K562 (cell line): ENCODE results near the gene UBFD1. TPM values are rescaled to one million over a fixed set of nuclear protein-coding genes. Genes with fewer than 3 reads are reported as not detected.

Experiments
- ATAC-seq: fragments of 200-7000 bp; cut with Tn5 transposase; 3 replicates; pipeline ENCODE4 v1.9.1; 2020; ENCODE audit warnings: moderate library complexity
- BruUV-seq: library from RNA; stranded (reverse); fragments of 400-500 nt; replicated peaks from 2 replicates; lab custom pipeline; 2021; lab: Mats Ljungman, UMichigan
- CTCF ChIA-PET: fragments of 300-600 bp; formaldehyde crosslinking; extraction: SDS; loops from one replicate; lab custom pipeline; 2021; ENCODE audit warnings: low intra/inter-chr PET ratio; lab: Yijun Ruan, JAX
- POLR2A ChIA-PET: fragments of 300-600, 350-650 bp; sonication (Branson Sonifier 250); formaldehyde crosslinking; extraction: SDS; loops from one replicate; lab custom pipeline; 2021; ENCODE audit warnings: antibody characterized with exemption, inconsistent platforms; lab: Yijun Ruan, JAX
- DNase-seq, 4 experiments: peaks; one replicate each; pipeline versions ENCODE4 v3.0.0 to v3.0.0-alpha.2; 2011 to 2018; ENCODE audit warnings: low spot score in 3 of 4, mixed read lengths in 3 of 4; ENCODE audit errors: extremely low read depth in 1 of 4
- FAIRE-seq: peaks from 2 replicates; lab custom pipeline; 2011; peaks lifted over from hg19 to GRCh38; lab: Jason Lieb, UNC
- H2AFZ ChIP-seq: 2 replicates; pipeline ENCODE4 v1.6.0; 2011; ENCODE audit warnings: low read depth, low read length, control low read depth, inconsistent platforms
- H3K27ac ChIP-seq: fragments of 200-600 bp; 3 replicates; pipeline ENCODE4 v1.8.0; 2011; ENCODE audit warnings: low read depth, mild to moderate bottlenecking, control low read depth, inconsistent platforms, low read length, moderate library complexity, mixed read lengths; ENCODE audit errors: extremely low read depth
- H3K27me3 ChIP-seq, 2 experiments: fragments of 300-600 bp in 1 of 2; 2 replicates in 1 of 2; 3 replicates in 1 of 2; pipeline versions ENCODE4 v1.6.0 to v1.8.0; 2011; ENCODE audit warnings: inconsistent platforms in 2 of 2, low read length in 2 of 2, mild to moderate bottlenecking in 1 of 2, mixed read lengths in 1 of 2, moderate library complexity in 1 of 2; ENCODE audit not compliant: control insufficient read depth in 2 of 2, insufficient read depth in 2 of 2
- H3K36me3 ChIP-seq: fragments of 300-600 bp; 3 replicates; pipeline ENCODE4 v1.8.0; 2011; ENCODE audit warnings: mild to moderate bottlenecking, low read length, inconsistent platforms; ENCODE audit not compliant: control insufficient read depth, insufficient read depth
- H3K4me1 ChIP-seq, 2 experiments: fragments of 200-600 bp in 1 of 2; replicated peaks in 1 of 2; 2 replicates in 1 of 2; 3 replicates in 1 of 2; pipeline versions ENCODE4 v1.5.1 to v1.8.0; 2011; ENCODE audit warnings: inconsistent platforms in 2 of 2, low read length in 2 of 2, mild to moderate bottlenecking in 1 of 2, mixed read lengths in 1 of 2, moderate library complexity in 1 of 2; ENCODE audit not compliant: control insufficient read depth in 2 of 2, insufficient read depth in 2 of 2
- H3K4me2 ChIP-seq: 2 replicates; pipeline ENCODE4 v1.6.1; 2011; ENCODE audit warnings: low read length, control low read depth, inconsistent platforms, mixed read lengths; ENCODE audit not compliant: insufficient read depth
- H3K4me3 ChIP-seq: fragments of 200-600 bp; sonication (generic), shearing (Covaris generic); 2 replicates; pipeline ENCODE4 v1.5.1; 2016; ENCODE audit warnings: control low read depth, inconsistent platforms
- H3K79me2 ChIP-seq: fragments of 200-600 bp; 3 replicates; pipeline ENCODE4 v1.8.0; 2011; ENCODE audit warnings: low read length, inconsistent platforms; ENCODE audit not compliant: control insufficient read depth, insufficient read depth
- H3K9ac ChIP-seq, 2 experiments: 2 replicates each; pipeline versions ENCODE4 v1.6.0 to v1.6.1; 2011; ENCODE audit warnings: low read depth in 2 of 2, low read length in 2 of 2, control low read depth in 1 of 2, inconsistent platforms in 1 of 2, mild to moderate bottlenecking in 1 of 2, mixed read lengths in 1 of 2; ENCODE audit not compliant: insufficient read depth in 1 of 2
- H3K9me1 ChIP-seq: one replicate; pipeline ENCODE4 v1.6.0; 2011; ENCODE audit warnings: inconsistent platforms, mild to moderate bottlenecking, low read length, moderate library complexity; ENCODE audit not compliant: control insufficient read depth, insufficient read depth
- H3K9me3 ChIP-seq: replicated peaks from 2 replicates; pipeline ENCODE4 v1.5.1; 2011; ENCODE audit warnings: low read depth, low read length, inconsistent platforms; ENCODE audit not compliant: control insufficient read depth, insufficient read depth
- H4K20me1 ChIP-seq: replicated peaks from 2 replicates; pipeline ENCODE4 v1.6.1; 2011; ENCODE audit warnings: low read length, inconsistent platforms, mixed read lengths; ENCODE audit not compliant: control insufficient read depth, insufficient read depth
- CHAMP1 ChIP-seq: fragments of 450-650 bp; IDR thresholded peaks from 2 replicates; pipeline ENCODE4 v1.6.1; 2016; ENCODE audit warnings: mild to moderate bottlenecking
- FOS ChIP-seq: IDR thresholded peaks from 3 replicates; pipeline ENCODE4 v1.6.1; 2011; ENCODE audit not compliant: insufficient read length; ENCODE audit errors: extremely low read depth
- HCFC1 ChIP-seq: IDR thresholded peaks from 2 replicates; pipeline ENCODE4 v1.6.1; 2012; ENCODE audit warnings: low read depth, low read length, improper control_type of control experiment
- HNRNPK ChIP-seq: fragments of 200-400 bp; formaldehyde crosslinking; IDR thresholded peaks from one replicate; pipeline ENCODE4 v1.6.1; 2018; ENCODE audit warnings: mild to moderate bottlenecking, low read depth, low read length; ENCODE audit not compliant: poor library complexity, severe bottlenecking
- NEUROD1 ChIP-seq: fragments of 150-350 bp; IDR thresholded peaks from 2 replicates; pipeline ENCODE4 v1.6.1; 2014; ENCODE audit warnings: borderline replicate concordance, low read length, low read depth; ENCODE audit not compliant: partially characterized antibody
- TCF15 ChIP-seq: fragments of 250-450 bp; sonication (Bioruptor Pico); IDR thresholded peaks from 2 replicates; pipeline ENCODE4 v1.8.0; 2022; ENCODE audit warnings: moderate library complexity, mild to moderate bottlenecking, inconsistent platforms
- TCF7 ChIP-seq: sonication (generic); IDR thresholded peaks from 2 replicates; pipeline ENCODE4 v1.6.1; 2016; ENCODE audit warnings: antibody characterized with exemption, borderline replicate concordance
- ZHX1 ChIP-seq: fragments of 150-350 bp; conservative IDR thresholded peaks from 2 replicates; pipeline ENCODE4 v1.6.1; 2014; ENCODE audit warnings: low read length
- ZNF583 ChIP-seq: fragments of 250-450 bp; sonication (Bioruptor Pico); IDR thresholded peaks from 2 replicates; pipeline ENCODE4 v1.4.0; 2020
- WGBS: fragments of 100-300 bp; shearing (Covaris generic); methylation state at CpG from one replicate; pipeline ENCODE4 v1.1.6; 2016; ENCODE audit warnings: low coverage, mixed read lengths; ENCODE audit not compliant: insufficient coverage; ENCODE audit errors: missing lambda C conversion rate; 5-methylcytosine and 5-hydroxymethylcytosine counted together
- in situ Hi-C: fragments of 300-500 bp; cut with MboI; formaldehyde crosslinking; loops from 4 replicates; pipeline ENCODE4 v1.15.0; 2018; ENCODE audit warnings: inconsistent platforms, mixed read lengths
- intact Hi-C: fragments of 100-400 bp; cut with micrococcal nuclease; formaldehyde crosslinking; loops from 2 replicates; pipeline ENCODE4 v1.14.2; 2022
- polyA plus RNA-seq, 8 experiments: library from polyadenylated mRNA; depleted of rRNA in 4 of 8; stranded (reverse) in 5 of 8; unstranded in 3 of 8; fragments of >200 nt; fragmentation: Nextera tagmentation in 2 of 8; fragmentation: Illumina TruSeq in 1 of 8; extraction: Ambion mirVana in 2 of 8; extraction: Trizol in 1 of 8; gene quantifications; 2 replicates each; pipeline versions ENCODE4 v1.2.1 to v1.2.3, GENCODE V29; 2011 to 2014; ENCODE audit warnings: inconsistent platforms in 1 of 8, missing spikeins in 1 of 8
- total RNA-seq, 7 experiments: library from RNA; depleted of rRNA in 6 of 7; stranded (reverse); fragments of >200 nt in 6 of 7; fragmentation: Illumina TruSeq in 2 of 7; extraction: Trizol in 2 of 7; gene quantifications; 2 replicates each; pipeline versions ENCODE4 v1.2.1 to v1.2.3, GENCODE V29; 2011 to 2021; ENCODE audit warnings: low replicate concordance in 1 of 7

The UBFD1 gene
- total and polyA plus RNA-seq, 9 of the 15 experiments (the other 6 are each of a cell fraction or from before 2014, with no cell fraction given) = 10.7 to 66.2 (median 34.0) TPM

- Histone ChIP-seq H3K27ac (no peak overlapping the region), H4K20me1 (no peaks in the 10 kb centered on the region), H3K9me3 (no peaks in the 10 kb centered on the region)
- DNase-seq = no peak
- no TSS peak for BruUV-seq
- no peak for TF ChIP-seq FOS
- TF ChIP-seq TCF15 (CRISPR knock-in tag) = no peak
- TF ChIP-seq CHAMP1 = no peak
- no peak for TF ChIP-seq HNRNPK
- no peak for TF ChIP-seq TCF7
- no peak for TF ChIP-seq ZNF583 (CRISPR knock-in tag)
- TF ChIP-seq ZHX1 = no peak
- no peak for TF ChIP-seq HCFC1
- no peak for TF ChIP-seq NEUROD1
- TF ChIP-seq, all 486 proteins: peak for 0
- ATAC-seq (no peak), FAIRE-seq (no peak)
- CTCF ChIA-PET = interaction anchor here (0.6 kb wide), 1 partner anchor 528 kb away, joined by 5 read pairs; no protein-coding TSS in a partner anchor
- intact Hi-C loops = no loop called here
- no peak overlapping the region for H3K4me2 ChIP-seq
- no peaks in the 10 kb centered on the region for H3K9me1 ChIP-seq
- H2AFZ ChIP-seq = no peak overlapping the region
- H3K36me3 ChIP-seq = peaks cover 81% of the 10 kb centered on the region
- in situ Hi-C loops = no loop called here
- POLR2A ChIA-PET = interaction anchor here (1.5 kb wide), 1 partner anchor 10 kb away, joined by 7 read pairs; no protein-coding TSS in a partner anchor
- H3K79me2 ChIP-seq = no peaks in the 10 kb centered on the region
- H3K27me3 ChIP-seq = no peaks in the 10 kb centered on the region
- no peaks in the 10 kb centered on the region for H3K4me1 ChIP-seq
- H3K9ac ChIP-seq = no peak overlapping the region
- WGBS = 89% methylated on average over 14 of the region's 14 CpGs
- no peak overlapping the region for H3K4me3 ChIP-seq
Measured at GRCh38 chr16:23544436-23544835, 13.1 kb upstream of the UBFD1 start.
